SK-N-SH (cell line): Measurements from ENCODE around the gene CFAP20DC. TPM values are rescaled to one million over a fixed set of nuclear protein-coding genes. Genes with fewer than 3 reads are reported as not detected.

Experiments
- CTCF ChIA-PET: fragments of 300-600, 350-600 bp; formaldehyde crosslinking; extraction: SDS; loops from one replicate; lab custom pipeline; 2021; lab: Yijun Ruan, JAX
- POLR2A ChIA-PET: fragments of 350-600 bp; sonication (Branson Sonifier 250); formaldehyde crosslinking; extraction: SDS; loops from one replicate; lab custom pipeline; 2020; ENCODE audit warnings: antibody characterized with exemption, inconsistent platforms; lab: Yijun Ruan, JAX
- DNase-seq: peaks from one replicate; pipeline ENCODE4 v3.0.0; 2012
- H2AFZ ChIP-seq: fragments of 200-600 bp; sonication (generic); 2 replicates; pipeline ENCODE4 v1.8.1; 2016; ENCODE audit warnings: antibody characterized with exemption, mild to moderate bottlenecking, low read depth
- H3F3A ChIP-seq: fragments of 200-600 bp; sonication (generic); replicated peaks from 2 replicates; pipeline ENCODE3; 2016; ENCODE audit warnings: antibody characterized with exemption, mild to moderate bottlenecking; ENCODE audit not compliant: insufficient read depth
- H3K27ac ChIP-seq, 2 experiments: fragments of 200-500 bp in 1 of 2; fragments of 200-600 bp in 1 of 2; sonication (Bioruptor generic) in 1 of 2; sonication (generic), shearing (Covaris generic) in 1 of 2; 2 replicates each; pipeline versions ENCODE4 v1.5.1 to v1.6.1; 2014 to 2016; ENCODE audit warnings: low read depth in 2 of 2, inconsistent platforms in 1 of 2, low read length in 1 of 2, mild to moderate bottlenecking in 1 of 2, mixed read lengths in 1 of 2
- H3K27me3 ChIP-seq: fragments of 200-600 bp; sonication (generic), shearing (Covaris generic); 2 replicates; pipeline ENCODE4 v1.6.1; 2016; ENCODE audit warnings: mixed run types; ENCODE audit not compliant: insufficient read depth
- H3K36me3 ChIP-seq, 2 experiments: fragments of 200-500 bp in 1 of 2; fragments of 200-600 bp in 1 of 2; sonication (Bioruptor generic) in 1 of 2; sonication (generic) in 1 of 2; replicated peaks in 1 of 2; 2 replicates each; pipeline versions ENCODE3 to v1.5.1; 2014 to 2016; ENCODE audit warnings: low read length in 1 of 2, mild to moderate bottlenecking in 1 of 2; ENCODE audit not compliant: insufficient read depth in 2 of 2, control insufficient read depth in 1 of 2
- H3K4me1 ChIP-seq, 2 experiments: fragments of 200-500 bp in 1 of 2; fragments of 200-600 bp in 1 of 2; sonication (Bioruptor generic) in 1 of 2; sonication (generic), shearing (Covaris generic) in 1 of 2; 2 replicates each; pipeline versions ENCODE4 v1.5.1 to v1.6.1; 2014 to 2016; ENCODE audit warnings: low read depth in 1 of 2, low read length in 1 of 2, mixed run types in 1 of 2; ENCODE audit not compliant: insufficient read depth in 2 of 2, control insufficient read depth in 1 of 2
- H3K4me2 ChIP-seq: fragments of 200-600 bp; sonication (generic), shearing (Covaris generic); 2 replicates; pipeline ENCODE4 v1.6.1; 2017; ENCODE audit warnings: mixed run types
- H3K4me3 ChIP-seq, 2 experiments: fragments of 200-500 bp in 1 of 2; fragments of 200-600 bp in 1 of 2; sonication (Bioruptor generic) in 1 of 2; sonication (generic), shearing (Covaris generic) in 1 of 2; 2 replicates each; pipeline versions ENCODE4 v1.5.1 to v1.8.1; 2014 to 2016; ENCODE audit warnings: low read depth in 2 of 2, inconsistent platforms in 1 of 2, low read length in 1 of 2, mild to moderate bottlenecking in 1 of 2, mixed read lengths in 1 of 2, moderate library complexity in 1 of 2
- H3K79me2 ChIP-seq: fragments of 200-600 bp; sonication (generic); 2 replicates; pipeline ENCODE4 v1.8.1; 2017; ENCODE audit warnings: mild to moderate bottlenecking; ENCODE audit not compliant: insufficient read depth
- H3K9ac ChIP-seq: fragments of 200-600 bp; sonication (generic); 2 replicates; pipeline ENCODE4 v1.6.1; 2017; ENCODE audit warnings: mixed run types
- H3K9me2 ChIP-seq: fragments of 200-600 bp; sonication (generic); 2 replicates; pipeline ENCODE4 v1.6.1; 2017; ENCODE audit warnings: mixed run types
- H3K9me3 ChIP-seq: fragments of 200-600 bp; sonication (generic); 2 replicates; pipeline ENCODE4 v1.6.1; 2017; ENCODE audit warnings: mixed run types, mild to moderate bottlenecking, moderate library complexity
- H4K20me1 ChIP-seq: fragments of 200-600 bp; sonication (generic); 2 replicates; pipeline ENCODE4 v1.6.1; 2017; ENCODE audit warnings: mild to moderate bottlenecking, mixed run types; ENCODE audit not compliant: insufficient read depth
- CHD2 ChIP-seq: fragments of 150-350 bp; IDR thresholded peaks from 2 replicates; pipeline ENCODE4 v1.6.1; 2018; ENCODE audit warnings: low read length; ENCODE audit not compliant: partially characterized antibody
- ELF1 ChIP-seq: IDR thresholded peaks from 2 replicates; pipeline ENCODE4 v1.4.0; 2012
- EP300 ChIP-seq, 2 experiments: IDR thresholded peaks; 2 replicates each; pipeline versions ENCODE4 v1.4.0 to v1.6.1; 2012; ENCODE audit warnings: borderline replicate concordance in 1 of 2, low read depth in 1 of 2, low read length in 1 of 2
- EZH2phosphoT487 ChIP-seq: fragments of 200-600 bp; sonication (generic); IDR thresholded peaks from 2 replicates; pipeline ENCODE4 v1.6.1; 2017; ENCODE audit warnings: low read depth, mixed run types, mild to moderate bottlenecking, antibody characterized with exemption, moderate library complexity, borderline replicate concordance
- FOXJ3 ChIP-seq: sonication (generic); formaldehyde crosslinking; IDR thresholded peaks from 2 replicates; pipeline ENCODE4 v1.5.1; 2020; ENCODE audit warnings: mild to moderate bottlenecking, missing genetic modification reagents
- FOXM1 ChIP-seq: IDR thresholded peaks from 2 replicates; pipeline ENCODE4 v1.4.0; 2012; ENCODE audit warnings: low read depth, mild to moderate bottlenecking
- GATA2 ChIP-seq: sonication (generic); formaldehyde crosslinking; IDR thresholded peaks from 2 replicates; pipeline ENCODE4 v1.5.0; 2020; ENCODE audit warnings: mild to moderate bottlenecking, missing genetic modification reagents
- MXI1 ChIP-seq: IDR thresholded peaks from 2 replicates; pipeline ENCODE4 v1.6.1; 2012; ENCODE audit warnings: mild to moderate bottlenecking, low read depth, low read length, improper control_type of control experiment
- NRF1 ChIP-seq: IDR thresholded peaks from 2 replicates; pipeline ENCODE4 v1.6.1; 2012; ENCODE audit warnings: low read depth, mild to moderate bottlenecking, low read length
- POLR2AphosphoS5 ChIP-seq: IDR thresholded peaks from 2 replicates; pipeline ENCODE4 v1.6.1; 2012; ENCODE audit warnings: low read depth, low read length
- RCOR1 ChIP-seq: fragments of 150-350 bp; IDR thresholded peaks from 2 replicates; pipeline ENCODE4 v1.6.1; 2017; ENCODE audit warnings: antibody characterized with exemption, low read length
- RXRA ChIP-seq: IDR thresholded peaks from 2 replicates; pipeline ENCODE4 v1.4.0; 2012; ENCODE audit warnings: low read depth, mild to moderate bottlenecking, borderline replicate concordance
- SIN3A ChIP-seq: IDR thresholded peaks from 2 replicates; pipeline ENCODE4 v1.6.1; 2012; ENCODE audit warnings: low read depth, mild to moderate bottlenecking, low read length, moderate library complexity, borderline replicate concordance
- SMC3 ChIP-seq: IDR thresholded peaks from 2 replicates; pipeline ENCODE4 v1.6.1; 2012; ENCODE audit warnings: low read depth, low read length, improper control_type of control experiment
- TEAD4 ChIP-seq: IDR thresholded peaks from 2 replicates; pipeline ENCODE4 v1.4.0; 2012; ENCODE audit warnings: mild to moderate bottlenecking, borderline replicate concordance; ENCODE audit not compliant: insufficient read depth
- WGBS: methylation state at CpG from one replicate; pipeline ENCODE4 v1.1.6; 2017; ENCODE audit warnings: low lambda C conversion rate; 5-methylcytosine and 5-hydroxymethylcytosine counted together
- polyA plus RNA-seq, 3 experiments: library from polyadenylated mRNA; depleted of rRNA; stranded (reverse); fragments of >200 nt; gene quantifications; 2 replicates each; pipeline ENCODE4 v1.2.3, GENCODE V29; 2012
- TF ChIP-seq, protein P1 (sequence below): IDR thresholded peaks from 2 replicates; pipeline ENCODE4 v1.4.0; 2012; ENCODE audit warnings: low read depth, borderline replicate concordance
- TF ChIP-seq, protein P2 (sequence below): fragments of 150-350 bp; IDR thresholded peaks from 2 replicates; pipeline ENCODE4 v1.6.1; 2016; ENCODE audit warnings: mild to moderate bottlenecking, low read depth, low read length
- TF ChIP-seq, protein P3 (sequence below): fragments of 200-600 bp; sonication (generic); IDR thresholded peaks from 2 replicates; pipeline ENCODE4 v1.6.1; 2017; ENCODE audit warnings: antibody characterized with exemption, mild to moderate bottlenecking, moderate library complexity
- TF ChIP-seq, protein P4 (sequence below): IDR thresholded peaks from 2 replicates; pipeline ENCODE4 v1.4.0; 2012; ENCODE audit warnings: low read depth, borderline replicate concordance

Gene CFAP20DC
- polyA plus RNA-seq, 1 of the 3 experiments (the other 2 are of a cell fraction): 1.8 TPM

DNA sequence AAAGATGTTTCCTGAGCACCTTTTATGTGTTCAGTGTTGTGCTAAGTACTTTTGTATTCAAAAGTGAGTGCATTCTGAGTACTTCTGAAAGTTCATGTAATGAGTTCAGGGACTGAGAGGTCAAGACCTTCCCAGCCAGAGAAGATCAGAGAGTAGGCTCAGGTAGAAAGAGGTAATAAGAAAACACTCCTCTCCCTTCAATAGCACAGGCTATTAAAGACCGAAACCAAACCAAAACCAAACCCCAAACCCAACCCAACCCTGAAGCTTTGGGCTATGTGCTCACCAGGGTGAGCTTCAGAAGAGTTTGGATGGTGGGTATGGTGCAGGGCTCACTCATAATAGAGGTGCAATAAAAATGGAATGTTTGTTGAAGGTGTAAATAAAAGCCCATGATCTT is 306.5 kb downstream of the CFAP20DC start:
- Histone ChIP-seq H4K20me1 (no peaks in the 10 kb centered on the region), H3K27me3 (no peaks in the 10 kb centered on the region), H2AFZ (no peak overlapping the region), H3K36me3 (no peaks in the 10 kb centered on the region), H3K79me2 (no peaks in the 10 kb centered on the region), H3K4me1 (no peaks in the 10 kb centered on the region; a peak in 2 of 4 replicates), H3K9me2 (no peaks in the 10 kb centered on the region), H3K4me2 (no peak overlapping the region), H3K9ac (no peak overlapping the region), H3K27ac (no peak overlapping the region), H3F3A (no peaks in the 10 kb centered on the region), H3K4me3 (no peak overlapping the region), H3K9me3 (no peaks in the 10 kb centered on the region)
- DNase-seq: no peak
- CTCF ChIA-PET: interaction anchor here (0.8 kb wide), 1 partner anchor 54 kb away, joined by 3 read pairs; no protein-coding TSS in a partner anchor
- POLR2A ChIA-PET: no interaction called here
- no peak for TF ChIP-seq MXI1
- TF ChIP-seq GATA2 (CRISPR knock-in tag): no peak
- TF ChIP-seq, protein P1, sequence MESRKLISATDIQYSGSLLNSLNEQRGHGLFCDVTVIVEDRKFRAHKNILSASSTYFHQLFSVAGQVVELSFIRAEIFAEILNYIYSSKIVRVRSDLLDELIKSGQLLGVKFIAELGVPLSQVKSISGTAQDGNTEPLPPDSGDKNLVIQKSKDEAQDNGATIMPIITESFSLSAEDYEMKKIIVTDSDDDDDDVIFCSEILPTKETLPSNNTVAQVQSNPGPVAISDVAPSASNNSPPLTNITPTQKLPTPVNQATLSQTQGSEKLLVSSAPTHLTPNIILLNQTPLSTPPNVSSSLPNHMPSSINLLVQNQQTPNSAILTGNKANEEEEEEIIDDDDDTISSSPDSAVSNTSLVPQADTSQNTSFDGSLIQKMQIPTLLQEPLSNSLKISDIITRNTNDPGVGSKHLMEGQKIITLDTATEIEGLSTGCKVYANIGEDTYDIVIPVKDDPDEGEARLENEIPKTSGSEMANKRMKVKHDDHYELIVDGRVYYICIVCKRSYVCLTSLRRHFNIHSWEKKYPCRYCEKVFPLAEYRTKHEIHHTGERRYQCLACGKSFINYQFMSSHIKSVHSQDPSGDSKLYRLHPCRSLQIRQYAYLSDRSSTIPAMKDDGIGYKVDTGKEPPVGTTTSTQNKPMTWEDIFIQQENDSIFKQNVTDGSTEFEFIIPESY: no peak
- no peak for TF ChIP-seq SIN3A
- TF ChIP-seq CHD2: no peak
- TF ChIP-seq, protein P2, sequence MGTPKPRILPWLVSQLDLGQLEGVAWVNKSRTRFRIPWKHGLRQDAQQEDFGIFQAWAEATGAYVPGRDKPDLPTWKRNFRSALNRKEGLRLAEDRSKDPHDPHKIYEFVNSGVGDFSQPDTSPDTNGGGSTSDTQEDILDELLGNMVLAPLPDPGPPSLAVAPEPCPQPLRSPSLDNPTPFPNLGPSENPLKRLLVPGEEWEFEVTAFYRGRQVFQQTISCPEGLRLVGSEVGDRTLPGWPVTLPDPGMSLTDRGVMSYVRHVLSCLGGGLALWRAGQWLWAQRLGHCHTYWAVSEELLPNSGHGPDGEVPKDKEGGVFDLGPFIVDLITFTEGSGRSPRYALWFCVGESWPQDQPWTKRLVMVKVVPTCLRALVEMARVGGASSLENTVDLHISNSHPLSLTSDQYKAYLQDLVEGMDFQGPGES: no peak
- TF ChIP-seq EZH2phosphoT487: no peak
- 50% methylated on average over 1 of the region's 1 CpG for WGBS

DNA sequence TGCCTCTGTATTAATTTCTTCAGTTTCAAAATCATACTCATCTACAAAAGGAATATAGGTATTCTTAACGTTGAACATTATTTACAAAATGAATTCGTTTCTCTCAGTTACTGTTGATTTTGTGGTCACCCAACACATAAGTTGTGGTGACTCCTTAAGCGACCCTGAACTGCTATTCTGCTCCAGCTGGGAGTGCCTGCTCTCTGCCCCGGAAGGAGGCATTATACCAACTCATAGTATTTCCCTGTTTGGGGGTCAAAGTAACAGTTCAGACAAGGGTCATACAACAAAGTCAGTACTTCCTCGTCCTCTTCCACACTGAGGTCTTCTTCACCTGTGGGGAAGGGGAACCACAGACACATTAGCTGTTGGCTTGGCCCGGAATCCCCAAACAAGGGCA is 307.6 kb downstream of the CFAP20DC start:
- no peaks in the 10 kb centered on the region for H3F3A ChIP-seq
- H3K4me1 ChIP-seq: no peaks in the 10 kb centered on the region; a peak in 2 of 4 replicates
- H3K4me3 ChIP-seq: no peak overlapping the region
- CTCF ChIA-PET: interaction anchor here (1.5 to 1.9 kb wide), 2 partner anchors 11 to 101 kb away, joined by 4 to 6 read pairs; no protein-coding TSS in a partner anchor
- no peak for DNase-seq
- no peaks in the 10 kb centered on the region for H3K27me3 ChIP-seq
- no peaks in the 10 kb centered on the region for H3K79me2 ChIP-seq
- WGBS: 59% methylated on average over 6 of the region's 6 CpGs
- no peaks in the 10 kb centered on the region for H4K20me1 ChIP-seq
- no peaks in the 10 kb centered on the region for H3K36me3 ChIP-seq
- H2AFZ ChIP-seq: no peak overlapping the region
- no peak overlapping the region for H3K4me2 ChIP-seq
- POLR2A ChIA-PET: no interaction called here
- no peak overlapping the region for H3K27ac ChIP-seq
- H3K9ac ChIP-seq: no peak overlapping the region
- no peaks in the 10 kb centered on the region for H3K9me3 ChIP-seq
- no peaks in the 10 kb centered on the region for H3K9me2 ChIP-seq
- TF ChIP-seq, protein P2: no peak
- TF ChIP-seq POLR2AphosphoS5: no peak
- no peak for TF ChIP-seq EP300 (IDR thresholded peaks at IDR 0.05; ENCODE audit: borderline replicate concordance in 1 of 2, low read depth in 1 of 2, low read length in 1 of 2)
- no peak for TF ChIP-seq NRF1
- TF ChIP-seq FOXJ3 (CRISPR knock-in tag): no peak
- TF ChIP-seq ELF1: no peak
- no peak for TF ChIP-seq SMC3
- no peak for TF ChIP-seq CHD2
- no peak for TF ChIP-seq TEAD4
- TF ChIP-seq FOXM1: no peak
- TF ChIP-seq RCOR1: no peak
- TF ChIP-seq, protein P3, sequence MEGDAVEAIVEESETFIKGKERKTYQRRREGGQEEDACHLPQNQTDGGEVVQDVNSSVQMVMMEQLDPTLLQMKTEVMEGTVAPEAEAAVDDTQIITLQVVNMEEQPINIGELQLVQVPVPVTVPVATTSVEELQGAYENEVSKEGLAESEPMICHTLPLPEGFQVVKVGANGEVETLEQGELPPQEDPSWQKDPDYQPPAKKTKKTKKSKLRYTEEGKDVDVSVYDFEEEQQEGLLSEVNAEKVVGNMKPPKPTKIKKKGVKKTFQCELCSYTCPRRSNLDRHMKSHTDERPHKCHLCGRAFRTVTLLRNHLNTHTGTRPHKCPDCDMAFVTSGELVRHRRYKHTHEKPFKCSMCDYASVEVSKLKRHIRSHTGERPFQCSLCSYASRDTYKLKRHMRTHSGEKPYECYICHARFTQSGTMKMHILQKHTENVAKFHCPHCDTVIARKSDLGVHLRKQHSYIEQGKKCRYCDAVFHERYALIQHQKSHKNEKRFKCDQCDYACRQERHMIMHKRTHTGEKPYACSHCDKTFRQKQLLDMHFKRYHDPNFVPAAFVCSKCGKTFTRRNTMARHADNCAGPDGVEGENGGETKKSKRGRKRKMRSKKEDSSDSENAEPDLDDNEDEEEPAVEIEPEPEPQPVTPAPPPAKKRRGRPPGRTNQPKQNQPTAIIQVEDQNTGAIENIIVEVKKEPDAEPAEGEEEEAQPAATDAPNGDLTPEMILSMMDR: no peak
- no peak for TF ChIP-seq EZH2phosphoT487
- TF ChIP-seq, protein P4, sequence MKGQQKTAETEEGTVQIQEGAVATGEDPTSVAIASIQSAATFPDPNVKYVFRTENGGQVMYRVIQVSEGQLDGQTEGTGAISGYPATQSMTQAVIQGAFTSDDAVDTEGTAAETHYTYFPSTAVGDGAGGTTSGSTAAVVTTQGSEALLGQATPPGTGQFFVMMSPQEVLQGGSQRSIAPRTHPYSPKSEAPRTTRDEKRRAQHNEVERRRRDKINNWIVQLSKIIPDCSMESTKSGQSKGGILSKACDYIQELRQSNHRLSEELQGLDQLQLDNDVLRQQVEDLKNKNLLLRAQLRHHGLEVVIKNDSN: no peak
- TF ChIP-seq RXRA: no peak
